T-helper 9 cell (primary cell): ENCODE measurements around the gene TGDS.

Experiments
- DNase-seq: peaks from one replicate; pipeline ENCODE4 v3.0.0-alpha.2; 2020

Gene TGDS

DNA sequence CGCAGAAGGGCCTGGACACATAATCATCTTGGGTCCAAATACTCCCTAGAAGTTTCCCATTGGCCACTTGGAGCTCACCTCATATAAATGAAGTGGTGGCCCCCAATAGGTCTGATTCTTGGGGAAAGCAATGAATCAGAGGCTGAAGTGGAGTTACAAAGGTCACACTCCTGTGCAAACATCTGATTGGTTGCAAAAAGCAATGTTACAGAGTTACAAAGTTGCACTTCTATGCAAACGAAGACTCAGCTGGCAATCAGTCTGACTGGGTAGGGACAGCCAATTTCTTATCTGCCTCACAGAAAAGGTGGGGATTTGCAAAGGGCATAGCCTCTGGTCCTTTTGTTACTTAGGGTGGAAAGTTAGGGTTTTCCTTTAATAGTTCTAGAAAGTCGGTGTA lies 3.9 kb upstream of the TGDS start:
- no peak for DNase-seq

DNA sequence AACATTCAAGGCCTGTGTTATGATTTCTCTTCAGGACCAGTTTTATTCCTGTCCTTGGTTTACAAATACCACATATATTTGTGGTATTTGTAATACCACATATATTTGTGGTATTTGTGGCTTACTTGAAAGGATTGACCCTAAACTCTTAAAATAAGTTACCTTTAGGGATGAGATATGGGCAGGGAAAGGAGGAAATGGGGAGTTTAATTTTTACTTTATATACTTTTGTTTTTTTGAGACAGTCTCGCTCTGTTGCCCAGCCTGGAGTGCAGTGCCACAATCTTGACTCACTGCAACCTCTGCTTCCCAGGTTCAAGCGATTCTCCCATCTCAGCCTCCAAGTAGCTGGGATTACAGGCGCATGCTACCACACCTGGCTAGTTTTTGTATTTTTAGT lies 2.3 kb upstream of the TGDS start:
- no peak for DNase-seq

DNA sequence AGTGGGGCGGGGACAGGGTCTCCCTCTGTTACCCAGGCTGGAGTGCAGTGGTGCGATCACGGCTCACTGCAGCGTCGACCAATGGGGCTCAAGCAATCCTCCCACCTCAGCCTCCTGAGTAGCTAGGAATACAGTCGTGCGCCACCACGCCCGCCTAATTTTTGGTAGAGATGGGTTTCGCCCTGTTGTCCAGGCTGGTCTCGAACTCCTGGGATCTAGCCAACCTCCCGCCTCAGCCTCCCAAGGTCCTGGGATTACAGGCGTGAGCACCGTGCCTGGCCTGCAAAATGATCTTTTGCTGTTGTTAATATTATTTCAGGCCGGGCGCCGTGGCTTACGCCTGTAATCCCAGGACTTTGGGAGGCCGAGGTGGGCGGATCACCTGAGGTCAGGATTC lies 621 bp upstream of the TGDS start:
- no peak for DNase-seq

DNA sequence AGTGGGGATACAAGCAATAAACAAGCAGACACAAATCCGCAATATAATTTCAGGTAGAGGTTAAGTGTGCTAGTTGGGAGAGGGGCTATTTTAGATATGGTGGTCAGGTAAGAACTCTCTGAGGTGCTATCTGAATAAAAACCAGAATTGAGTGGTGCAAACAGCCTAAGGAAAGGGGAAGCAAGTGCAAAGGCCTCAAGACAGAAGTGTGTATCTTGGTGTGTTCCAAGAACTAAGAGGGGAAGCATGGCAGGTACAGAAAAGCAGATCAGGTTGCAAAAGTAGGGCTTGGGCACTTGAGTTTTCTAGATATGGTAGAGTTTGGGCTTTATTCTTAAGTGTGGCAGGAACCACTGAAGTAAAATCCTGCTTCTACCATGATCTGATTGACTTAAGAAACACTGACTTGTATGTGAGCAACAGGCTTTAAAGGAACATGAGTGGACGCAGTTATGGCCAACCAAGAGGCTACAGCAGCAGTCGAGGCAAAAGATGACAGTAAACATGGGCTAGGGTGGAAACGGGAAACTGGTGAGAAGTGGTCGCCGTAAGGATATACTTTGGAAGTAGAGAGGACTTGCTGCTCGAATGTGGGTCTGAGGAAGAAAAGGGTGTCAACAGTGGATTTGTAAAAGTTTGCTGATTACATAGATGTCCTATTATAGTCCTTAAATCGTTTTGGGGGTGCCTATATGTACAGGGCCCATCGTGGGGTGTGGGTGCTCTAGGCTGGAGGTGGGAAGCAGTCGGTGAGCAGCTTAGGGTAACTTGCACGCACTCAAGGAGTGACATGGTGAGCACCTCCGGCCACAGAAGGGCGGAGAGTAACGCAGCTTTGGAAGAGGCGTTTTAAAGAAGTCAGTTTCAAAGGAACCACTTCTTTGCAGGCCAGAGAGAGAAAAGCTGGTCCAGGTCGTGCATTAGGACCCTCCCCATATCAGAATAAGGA lies 677 bp downstream of the TGDS start:
- no peak for DNase-seq

DNA sequence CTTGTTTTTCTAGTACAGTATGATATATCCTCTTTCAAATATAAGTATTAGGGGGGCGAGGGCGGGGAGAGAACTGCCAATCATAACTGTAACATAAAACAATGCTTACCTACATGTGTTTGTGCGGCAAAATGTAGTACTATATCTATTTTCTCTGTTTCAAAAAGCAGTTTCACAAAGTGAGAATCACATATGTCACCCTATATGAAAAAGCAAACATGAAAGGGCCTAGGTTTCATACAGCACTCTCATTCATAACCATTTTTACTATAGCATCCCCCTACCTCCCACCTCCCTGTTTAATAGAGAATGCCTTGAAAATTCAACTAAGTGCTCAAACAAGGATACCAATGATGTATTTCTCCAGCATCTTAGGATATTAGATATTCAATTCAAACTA lies 5.2 kb downstream of the TGDS start:
- no peak for DNase-seq

- no peak for DNase-seq
Measured at GRCh38 chr13:94588541-94588940, 7.4 kb downstream of the TGDS start.

DNA sequence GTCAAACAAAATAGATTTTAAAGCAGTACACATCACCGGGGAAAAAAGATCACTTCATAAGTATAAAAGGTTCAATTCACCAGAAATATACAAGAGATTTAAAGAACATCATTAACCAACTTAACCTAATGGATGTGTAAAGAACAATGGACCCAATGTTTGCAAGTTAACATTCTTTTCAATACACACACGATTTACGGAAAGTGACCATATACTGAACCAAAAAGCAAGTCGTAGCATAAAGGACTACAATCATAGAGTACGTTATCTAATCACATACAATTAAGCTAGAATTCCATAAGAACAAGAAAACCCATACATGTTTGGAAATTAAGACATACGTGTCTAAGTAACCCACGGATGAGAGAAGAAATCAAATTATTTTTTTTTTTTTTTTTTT lies 9.6 kb downstream of the TGDS start:
- no peak for DNase-seq

DNA sequence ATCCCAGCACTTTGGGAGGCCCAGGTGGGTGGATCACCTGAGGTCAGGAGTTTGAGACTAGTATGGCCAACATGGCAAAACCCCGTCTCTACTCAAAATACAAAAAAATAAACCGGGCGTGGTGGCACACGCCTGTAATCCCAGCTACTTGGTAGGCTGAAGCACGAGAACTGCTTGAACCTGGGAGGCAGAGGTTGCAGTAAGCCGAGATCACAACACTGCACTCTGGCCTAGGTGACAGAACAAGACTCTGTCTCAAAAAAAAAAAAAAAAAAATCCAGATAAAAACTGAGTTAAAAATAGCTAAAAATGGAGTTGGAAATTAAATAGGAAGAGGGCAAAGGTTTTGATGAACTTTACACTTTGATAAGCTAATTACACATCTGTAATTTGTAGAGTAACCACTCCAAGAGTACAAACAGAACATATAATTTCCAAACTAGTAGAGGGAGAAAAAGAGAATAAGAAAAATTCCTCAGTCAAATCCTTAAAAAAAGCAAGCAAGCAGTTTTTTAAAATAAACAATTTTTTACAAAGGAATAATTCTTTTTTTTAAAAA lies 10.3 kb downstream of the TGDS start:
- no peak for DNase-seq

- DNase-seq: no peak
Measured at GRCh38 chr13:94583926-94584325, 12.0 kb downstream of the TGDS start.

DNA sequence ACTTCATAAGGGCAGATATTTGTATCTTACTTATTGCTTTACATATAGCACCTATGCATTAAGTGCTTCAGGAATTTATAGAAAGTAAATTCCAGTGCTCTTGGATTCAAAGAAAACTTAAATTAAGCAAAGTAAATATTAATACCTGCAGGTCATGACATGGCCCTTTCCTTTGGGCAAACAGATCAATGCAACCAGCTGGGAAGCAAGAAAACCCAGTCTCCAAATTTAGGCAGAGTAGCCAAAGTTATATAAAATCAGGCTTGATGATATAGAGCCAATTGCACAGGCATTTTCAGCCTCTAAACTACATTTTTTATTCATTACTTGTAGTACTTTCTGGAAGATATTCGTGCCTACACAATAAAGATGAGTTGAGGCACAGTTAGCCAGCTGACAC lies 16.9 kb downstream of the TGDS start:
- no peak for DNase-seq

DNA sequence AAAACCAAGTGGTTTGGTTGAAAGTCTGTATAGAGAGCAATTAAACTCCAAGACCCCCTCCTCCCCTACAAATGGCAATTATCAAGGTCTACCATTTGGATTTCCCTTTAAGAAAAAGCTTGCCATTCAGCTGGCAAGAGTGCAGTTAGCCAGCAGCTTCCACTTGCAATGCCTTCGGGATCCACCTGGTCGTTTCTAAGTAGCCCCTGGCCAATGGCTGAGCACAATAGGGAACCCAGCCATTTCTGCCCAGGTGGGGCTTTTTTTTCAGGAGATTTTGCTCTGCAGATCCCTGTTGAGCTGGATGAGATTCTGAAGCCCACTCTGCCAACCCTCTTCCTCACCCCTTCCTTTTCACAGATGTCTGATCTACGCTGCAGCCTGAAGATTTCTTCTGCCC lies 26.3 kb downstream of the TGDS start:
- DNase-seq: no peak

DNA sequence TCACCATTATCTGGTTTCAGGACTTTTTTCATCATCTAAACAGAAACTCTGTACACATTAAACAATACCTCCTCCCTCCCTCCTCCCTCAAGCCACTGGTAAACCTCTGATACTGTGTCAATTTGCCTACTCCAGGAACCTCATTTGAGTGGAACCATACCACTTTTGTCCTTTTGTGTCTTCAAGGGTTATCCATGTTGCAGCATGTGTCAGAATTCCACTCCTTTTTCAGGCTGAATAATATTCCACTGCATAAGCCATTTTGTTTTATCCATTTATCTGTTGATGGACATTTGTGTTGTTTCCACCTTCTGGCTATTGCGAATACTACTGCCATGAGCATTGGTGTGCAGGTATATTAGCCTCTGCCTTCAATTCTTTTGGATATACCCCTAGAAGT lies 27.5 kb downstream of the TGDS start:
- no peak for DNase-seq

- no peak for DNase-seq
Measured at GRCh38 chr13:94567581-94567980, 28.4 kb downstream of the TGDS start.

- no peak for DNase-seq
Measured at GRCh38 chr13:94561126-94561525, 34.8 kb downstream of the TGDS start.

DNA sequence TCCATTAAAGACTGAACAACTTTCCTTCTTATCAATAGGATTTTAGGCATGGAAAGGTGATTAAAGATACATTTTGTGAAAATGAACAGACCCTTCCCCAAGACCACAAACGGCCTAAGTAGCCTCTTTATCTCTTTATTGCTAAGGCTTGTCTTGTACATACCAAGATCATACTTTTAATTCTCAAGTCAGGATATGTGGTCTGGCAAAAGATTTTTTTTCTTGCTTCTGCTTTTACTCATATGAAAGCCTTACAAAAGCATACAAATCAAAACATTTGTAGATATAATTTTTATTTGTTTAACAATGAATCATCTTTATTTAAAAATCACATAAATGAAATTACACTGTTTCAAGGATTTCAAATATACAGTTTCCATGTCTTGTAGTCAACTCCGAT lies 35.8 kb downstream of the TGDS start:
- no peak for DNase-seq

GRCh38 chr13:94559222-94559795 lies 36.6 kb downstream of the TGDS start:
- no peak for DNase-seq

DNA sequence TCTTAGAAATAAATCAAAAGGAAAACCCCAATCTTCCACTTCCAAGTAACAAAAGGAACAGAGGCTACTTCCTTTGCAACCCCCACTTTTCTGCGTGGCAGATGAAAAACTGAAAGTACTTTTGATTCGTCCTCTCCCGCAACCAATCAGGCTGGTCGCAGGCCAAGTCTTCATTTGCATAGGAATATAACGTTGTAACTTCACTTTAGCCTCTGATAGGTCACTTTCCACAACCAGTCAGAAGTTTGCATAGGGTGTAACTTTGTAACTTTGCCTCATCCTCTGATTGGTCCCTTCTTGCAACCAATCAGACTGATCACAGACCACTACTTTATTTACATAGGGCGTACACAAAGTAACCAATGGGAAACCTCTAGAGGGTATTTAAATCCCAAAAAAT lies 37.2 kb downstream of the TGDS start:
- DNase-seq: no peak

DNA sequence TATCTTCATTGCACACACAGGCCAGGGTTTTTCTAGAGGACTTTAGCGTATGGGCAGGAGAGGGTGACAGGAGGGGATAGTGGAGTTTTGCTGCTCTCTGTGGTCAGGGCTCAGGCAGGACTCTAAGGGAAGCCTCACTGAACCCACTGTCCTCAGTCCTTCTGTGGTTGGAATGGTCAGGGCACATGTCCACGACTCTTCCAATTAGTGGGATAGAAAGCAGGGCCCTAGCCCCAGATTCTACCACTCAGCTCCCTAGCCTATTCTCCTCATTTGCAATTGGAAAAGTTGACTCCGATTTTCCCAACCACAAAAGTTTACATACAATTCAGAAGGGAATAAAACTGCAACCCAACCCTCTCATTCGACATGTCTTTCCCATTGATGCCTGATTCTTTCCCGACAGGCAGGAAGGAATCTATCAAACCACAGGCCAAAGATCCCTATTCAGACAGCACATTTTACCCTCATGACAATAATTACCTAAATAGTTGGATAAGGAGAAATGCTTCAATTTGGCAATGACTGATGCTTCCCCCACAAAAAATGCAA lies 38.2 kb downstream of the TGDS start:
- no peak for DNase-seq

DNA sequence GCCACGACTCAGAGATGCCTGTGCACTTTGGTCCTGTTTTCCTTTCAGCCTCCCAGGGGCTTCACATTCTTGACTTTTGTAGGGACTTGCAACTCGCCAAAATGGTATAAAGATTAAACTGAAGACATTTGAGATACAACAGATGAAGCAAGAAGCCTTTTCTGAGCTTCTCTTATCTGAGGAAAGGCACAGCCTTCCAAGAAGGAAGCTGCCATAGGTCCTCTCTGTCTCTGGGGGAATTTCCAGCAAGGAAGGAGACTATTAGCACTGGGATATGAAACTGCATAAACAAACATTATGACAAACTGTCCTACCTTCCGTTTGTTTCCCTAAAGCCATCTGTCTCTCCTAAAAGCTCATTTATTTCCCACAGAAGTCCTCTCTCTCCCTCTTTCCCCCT lies 39.3 kb downstream of the TGDS start:
- DNase-seq: no peak

DNA sequence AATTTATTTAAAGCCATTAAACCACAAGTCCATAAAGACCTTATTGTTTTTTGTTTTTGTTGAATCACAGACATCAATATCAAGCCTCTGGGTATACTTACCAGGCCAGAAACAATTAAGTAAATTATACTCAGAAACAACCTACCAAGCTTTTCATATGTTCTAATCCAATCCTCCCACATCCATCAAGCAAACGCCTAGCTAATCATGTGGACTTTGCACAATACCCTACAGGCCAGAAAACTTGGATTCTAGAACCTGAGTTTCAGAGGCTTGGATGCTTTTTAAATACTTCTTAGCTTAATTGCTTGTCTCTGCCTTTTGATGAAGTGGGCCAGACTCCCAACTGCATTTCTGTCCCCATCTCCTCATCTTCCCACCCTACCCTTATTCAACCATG lies 39.9 kb downstream of the TGDS start:
- DNase-seq: no peak

- DNase-seq: no peak
Measured at GRCh38 chr13:94553766-94554165, 42.2 kb downstream of the TGDS start.

- no peak for DNase-seq
Measured at GRCh38 chr13:94552095-94552494, 43.9 kb downstream of the TGDS start.

- DNase-seq: no peak
Measured at GRCh38 chr13:94550062-94550738, 45.8 kb downstream of the TGDS start.
